Measurements from ENCODE around the gene TAC4.

DNA sequence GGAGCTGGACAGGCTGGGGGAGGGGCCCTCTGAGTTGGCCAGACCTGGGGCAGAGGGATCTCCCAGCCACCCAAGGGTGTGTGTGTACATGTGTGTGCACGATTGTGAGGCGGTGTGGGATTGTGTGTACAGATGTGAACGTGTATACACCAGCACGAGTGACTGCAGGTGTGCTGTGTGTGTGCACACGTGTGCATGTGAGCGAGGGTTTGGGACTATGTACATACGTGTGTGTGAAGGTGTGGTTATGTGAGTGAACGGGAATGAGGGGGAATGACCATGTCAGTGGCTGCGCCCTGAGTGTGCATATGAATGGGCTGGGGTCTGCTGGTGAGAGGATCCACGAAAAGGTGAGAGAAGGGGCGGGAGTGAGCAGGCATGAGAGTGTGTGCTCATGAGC lies 22.4 kb upstream of the TAC4 start:
- TF ChIP-seq, protein P1, sequence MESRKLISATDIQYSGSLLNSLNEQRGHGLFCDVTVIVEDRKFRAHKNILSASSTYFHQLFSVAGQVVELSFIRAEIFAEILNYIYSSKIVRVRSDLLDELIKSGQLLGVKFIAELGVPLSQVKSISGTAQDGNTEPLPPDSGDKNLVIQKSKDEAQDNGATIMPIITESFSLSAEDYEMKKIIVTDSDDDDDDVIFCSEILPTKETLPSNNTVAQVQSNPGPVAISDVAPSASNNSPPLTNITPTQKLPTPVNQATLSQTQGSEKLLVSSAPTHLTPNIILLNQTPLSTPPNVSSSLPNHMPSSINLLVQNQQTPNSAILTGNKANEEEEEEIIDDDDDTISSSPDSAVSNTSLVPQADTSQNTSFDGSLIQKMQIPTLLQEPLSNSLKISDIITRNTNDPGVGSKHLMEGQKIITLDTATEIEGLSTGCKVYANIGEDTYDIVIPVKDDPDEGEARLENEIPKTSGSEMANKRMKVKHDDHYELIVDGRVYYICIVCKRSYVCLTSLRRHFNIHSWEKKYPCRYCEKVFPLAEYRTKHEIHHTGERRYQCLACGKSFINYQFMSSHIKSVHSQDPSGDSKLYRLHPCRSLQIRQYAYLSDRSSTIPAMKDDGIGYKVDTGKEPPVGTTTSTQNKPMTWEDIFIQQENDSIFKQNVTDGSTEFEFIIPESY (IDR thresholded peaks at IDR 0.05) = no peak
- no peak for TF ChIP-seq FOXA1 (IDR thresholded peaks at IDR 0.05)
